ENCODE results near the gene TBC1D5. TPM values are rescaled to one million over a fixed set of nuclear protein-coding genes. Genes with fewer than 3 reads are reported as not detected.

The TBC1D5 gene
- total RNA-seq, 1 donor from 2014 or later = 106 TPM

GRCh38 chr3:17443142-17443541, 299.3 kb downstream of the TBC1D5 start:
- H3K4me3 Mint-ChIP-seq = no peak overlapping the region
- no peaks in the 10 kb centered on the region for H3K27me3 Mint-ChIP-seq
- peaks cover 6% of the 10 kb centered on the region for H3K9me3 Mint-ChIP-seq
- ATAC-seq (ENCODE audit: low read depth) (no peak), DNase-seq (no peak)
- POLR2A ChIA-PET = no interaction called here
- peaks cover 50% of the 10 kb centered on the region for H3K36me3 Mint-ChIP-seq (ENCODE audit: low read depth)
- no peak overlapping the region for H3K27ac Mint-ChIP-seq
- H3K4me1 Mint-ChIP-seq = peaks cover 3% of the 10 kb centered on the region
- intact Hi-C loops (cut with micrococcal nuclease) = no loop called here
- CTCF ChIA-PET = no interaction called here
- no peak for TF ChIP-seq CTCF (IDR thresholded peaks at IDR 0.05)

GRCh38 chr3:17442332-17443049, 299.9 kb downstream of the TBC1D5 start:
- no peak for TF ChIP-seq CTCF (IDR thresholded peaks at IDR 0.05)
- DNase-seq (no peak), ATAC-seq (ENCODE audit: low read depth) (no peak)
- Mint-ChIP-seq H3K27ac (no peak overlapping the region), H3K36me3 (ENCODE audit: low read depth) (peaks cover 50% of the 10 kb centered on the region), H3K9me3 (peaks cover 9% of the 10 kb centered on the region), H3K4me1 (no peaks in the 10 kb centered on the region), H3K27me3 (no peaks in the 10 kb centered on the region), H3K4me3 (no peak overlapping the region)
- POLR2A ChIA-PET = no interaction called here
- intact Hi-C loops (cut with micrococcal nuclease) = no loop called here
- CTCF ChIA-PET = no interaction called here

GRCh38 chr3:17433876-17434275, 308.6 kb downstream of the TBC1D5 start:
- H3K27ac Mint-ChIP-seq = no peak overlapping the region
- peaks cover 37% of the 10 kb centered on the region for H3K36me3 Mint-ChIP-seq (ENCODE audit: low read depth)
- no peaks in the 10 kb centered on the region for H3K27me3 Mint-ChIP-seq
- intact Hi-C loops (cut with micrococcal nuclease) = loop anchor here (5.0 kb wide), 1 partner anchor 213 kb away; no protein-coding TSS in a partner anchor
- peaks cover 6% of the 10 kb centered on the region for H3K9me3 Mint-ChIP-seq
- no peak overlapping the region for H3K4me3 Mint-ChIP-seq
- H3K4me1 Mint-ChIP-seq = no peaks in the 10 kb centered on the region
- CTCF ChIA-PET = no interaction called here
- TF ChIP-seq CTCF (IDR thresholded peaks at IDR 0.05) = no peak
- no peak for DNase-seq
- POLR2A ChIA-PET = no interaction called here
- no peak for ATAC-seq (ENCODE audit: low read depth)

GRCh38 chr3:17432236-17432635, 310.2 kb downstream of the TBC1D5 start:
- POLR2A ChIA-PET = no interaction called here
- ATAC-seq (ENCODE audit: low read depth) (no peak), DNase-seq (no peak)
- CTCF ChIA-PET = interaction anchor here (1.2 to 1.9 kb wide), 2 partner anchors 409 to 958 kb away, joined by 3 to 13 read pairs; no protein-coding TSS in a partner anchor
- peaks cover 27% of the 10 kb centered on the region for H3K36me3 Mint-ChIP-seq (ENCODE audit: low read depth)
- no peaks in the 10 kb centered on the region for H3K9me3 Mint-ChIP-seq
- H3K27ac Mint-ChIP-seq = no peak overlapping the region
- no peak for TF ChIP-seq CTCF (IDR thresholded peaks at IDR 0.05)
- no peaks in the 10 kb centered on the region for H3K4me1 Mint-ChIP-seq
- intact Hi-C loops (cut with micrococcal nuclease) = loop anchor here (5.0 kb wide), 1 partner anchor 215 kb away; no protein-coding TSS in a partner anchor
- H3K27me3 Mint-ChIP-seq = no peaks in the 10 kb centered on the region
- H3K4me3 Mint-ChIP-seq = no peak overlapping the region

GRCh38 chr3:17431484-17432045, 310.9 kb downstream of the TBC1D5 start:
- intact Hi-C loops (cut with micrococcal nuclease) = loop anchor here (1.0 to 5.0 kb wide), 3 partner anchors 216 to 957 kb away; no protein-coding TSS in a partner anchor
- ChIA-PET POLR2A (no interaction called here), CTCF (interaction anchor here (1.9 kb wide), 1 partner anchor 410 kb away, joined by 13 read pairs; no protein-coding TSS in a partner anchor)
- Mint-ChIP-seq H3K4me3 (no peak overlapping the region), H3K9me3 (no peaks in the 10 kb centered on the region), H3K27me3 (no peaks in the 10 kb centered on the region), H3K4me1 (no peaks in the 10 kb centered on the region), H3K27ac (no peak overlapping the region), H3K36me3 (ENCODE audit: low read depth) (peaks cover 22% of the 10 kb centered on the region)
- no peak for ATAC-seq (ENCODE audit: low read depth)
- no peak for DNase-seq
- TF ChIP-seq CTCF (IDR thresholded peaks at IDR 0.05) = no peak

All from activated B cell treated with CpG ODN at 0.5 μM for 24 hours (primary cell).